Adrenal gland (tissue), 12 donors: ENCODE measurements around the gene SPEM1. TPM values are rescaled to one million over a fixed set of nuclear protein-coding genes. Genes with fewer than 3 reads are reported as not detected.
A peak's percentile ranks its signal among the peaks of the same experiment; 100 is the strongest.

Experiments used
- DNase-seq, 7 donors: peaks; one replicate each; pipeline ENCODE4 v3.0.0-alpha.2; 2019 to 2020
- H3K27ac ChIP-seq, 5 donors: fragments of 200-600 bp; sonication (generic) in 4 of 5; 1 replicate in 3 of 5; 2 replicates in 2 of 5; pipeline versions ENCODE4 v1.5.1 to v1.8.0; 2016 to 2020; ENCODE audit warnings: mild to moderate bottlenecking in 1 of 5
- H3K27me3 ChIP-seq: fragments of 200-600 bp; 2 replicates; pipeline ENCODE4 v1.8.0; 2021
- H3K36me3 ChIP-seq, 2 donors: fragments of 200-600 bp; replicated peaks in 1 of 2; 1 replicate in 1 of 2; 2 replicates in 1 of 2; pipeline versions ENCODE4 v1.5.1 to v1.8.0; 2018 to 2022
- H3K4me1 ChIP-seq, 2 donors: fragments of 200-600 bp; replicated peaks in 1 of 2; 1 replicate in 1 of 2; 2 replicates in 1 of 2; pipeline versions ENCODE4 v1.5.1 to v1.8.0; 2018 to 2021
- H3K4me3 ChIP-seq, 4 donors: fragments of 200-600 bp; sonication (generic) in 3 of 4; one replicate each; pipeline ENCODE4 v1.5.1; 2016 to 2018
- H3K9me3 ChIP-seq, 3 donors: fragments of 200-600 bp; sonication (generic) in 1 of 3; replicated peaks in 1 of 3; 1 replicate in 2 of 3; 2 replicates in 1 of 3; pipeline versions ENCODE4 v1.5.1 to v1.8.0; 2016 to 2021
- POLR2A ChIP-seq, 2 donors: fragments of 450-650 bp; IDR thresholded peaks; one replicate each; pipeline ENCODE4 v1.6.1; 2017; ENCODE audit warnings: antibody characterized with exemption in 2 of 2, mild to moderate bottlenecking in 2 of 2, moderate library complexity in 1 of 2
- WGBS, 4 donors: extraction: QIAGEN DNeasy Blood & Tissue Kit in 2 of 4; methylation state at CpG; one replicate each; pipeline versions ENCODE4 v1.1.5 to v1.1.7; 2013 to 2017; 5-methylcytosine and 5-hydroxymethylcytosine counted together
- intact Hi-C, 2 donors: fragments of 100-400 bp; cut with DNase I; formaldehyde crosslinking; loops; one replicate each; pipeline versions ENCODE4 v1.14.1 to v1.15.0; 2022 to 2023
- polyA plus RNA-seq, 3 donors: library from polyadenylated mRNA; stranded (reverse); fragments of 200-250 nt in 2 of 3; fragments of 350-450 nt in 1 of 3; fragmentation: Illumina TruSeq in 1 of 3; extraction: RNeasy Lipid Tissue Mini Kit (QIAGEN cat#74804) in 1 of 3; gene quantifications; one replicate each; pipeline ENCODE4 v1.2.3, GENCODE V29; 2013 to 2014
- total RNA-seq, 9 donors: library from RNA; depleted of rRNA in 4 of 9; stranded (reverse); fragments of >200 nt in 4 of 9; fragments of 120-200 nt in 1 of 9; fragmentation: NEBNext Ultra II Directional in 1 of 9; extraction: Animal tissue kit (Norgen Biotek cat#: 25700) in 1 of 9; gene quantifications; one replicate each; pipeline versions ENCODE4 v1.1.0 to v1.2.4, GENCODE V29; 2013 to 2023
- TF ChIP-seq, protein P1 (sequence below), 6 experiments: fragments of 450-650 bp in 4 of 6; fragments of 200-600 bp in 2 of 6; sonication (generic) in 1 of 6; IDR thresholded peaks; 1 replicate in 5 of 6; 2 replicates in 1 of 6; pipeline versions ENCODE4 v1.5.1 to v1.8.0; 2016 to 2021; ENCODE audit warnings: antibody characterized with exemption in 6 of 6, mild to moderate bottlenecking in 2 of 6, moderate library complexity in 1 of 6
- donor health status: healthy with polysubstance abuse.
- donor health status: Bipolar disorder and iron deficiency.
- donor health status: DM: yes; HTN: yes; CAD: no.
- donor health status: DM: no; HTN: no; CAD: no.
- donor health status: DM: no; HTN: no; CAD: no.
- donor health status: DM: yes; HTN: yes; CAD: no.

SPEM1 gene
- total and polyA plus RNA-seq, 12 donors: not detected

DNA sequence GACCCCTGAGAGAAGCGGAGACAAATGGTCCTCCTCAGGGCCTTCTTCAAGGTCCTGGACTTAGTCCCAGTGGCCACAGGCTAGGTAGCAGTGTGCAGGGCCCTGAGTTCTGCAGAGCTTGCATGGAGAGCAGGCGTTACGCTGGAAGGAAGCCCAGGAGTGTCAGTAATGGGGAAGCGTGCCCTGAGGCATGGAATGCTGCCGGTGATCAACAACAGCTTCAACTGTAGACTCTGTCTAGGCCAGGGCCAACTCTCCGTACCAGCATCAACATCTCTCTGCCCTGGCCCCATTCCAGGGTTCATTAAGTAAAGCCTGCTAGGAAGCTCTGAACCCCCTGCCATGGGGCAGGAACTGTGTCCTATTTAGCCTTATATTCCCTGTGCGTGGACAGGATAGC, 39.8 kb upstream of the SPEM1 start:
- no peaks in the 10 kb centered on the region for H3K36me3 ChIP-seq

GRCh38 chr17:7380855-7381683, 39.1 kb upstream of the SPEM1 start, which contains the start of gene TNK1:
TSS of gene TNK1 (plus strand) at chr17:7381089. CDS start at chr17:7382927, 1,838 bp downstream.
- peaks cover 6 to 26% of the 10 kb centered on the region in 2 donors for H3K4me1 ChIP-seq
- WGBS, 4 donors: 5 to 11% (median 9%) methylated on average over 21 to 52 of the region's 52 CpGs
- H3K36me3 ChIP-seq: no peaks in the 10 kb centered on the region
- peak within 1 kb of the TSS in 1 of 5 donors; percentile 40 for H3K27ac ChIP-seq
- H3K4me3 ChIP-seq: peak within 1 kb of the TSS in 2 of 4 donors; percentile 8 to 54
- intact Hi-C loops: no loop called here
- peaks cover 6% of the 10 kb centered on the region for H3K27me3 ChIP-seq
- DNase-seq: peak in 2 of 7 donors; percentile 26 to 47
- no peaks in the 10 kb centered on the region for H3K9me3 ChIP-seq
- no peak for TF ChIP-seq POLR2A (IDR thresholded peaks at IDR 0.05)
- TF ChIP-seq, protein P1, sequence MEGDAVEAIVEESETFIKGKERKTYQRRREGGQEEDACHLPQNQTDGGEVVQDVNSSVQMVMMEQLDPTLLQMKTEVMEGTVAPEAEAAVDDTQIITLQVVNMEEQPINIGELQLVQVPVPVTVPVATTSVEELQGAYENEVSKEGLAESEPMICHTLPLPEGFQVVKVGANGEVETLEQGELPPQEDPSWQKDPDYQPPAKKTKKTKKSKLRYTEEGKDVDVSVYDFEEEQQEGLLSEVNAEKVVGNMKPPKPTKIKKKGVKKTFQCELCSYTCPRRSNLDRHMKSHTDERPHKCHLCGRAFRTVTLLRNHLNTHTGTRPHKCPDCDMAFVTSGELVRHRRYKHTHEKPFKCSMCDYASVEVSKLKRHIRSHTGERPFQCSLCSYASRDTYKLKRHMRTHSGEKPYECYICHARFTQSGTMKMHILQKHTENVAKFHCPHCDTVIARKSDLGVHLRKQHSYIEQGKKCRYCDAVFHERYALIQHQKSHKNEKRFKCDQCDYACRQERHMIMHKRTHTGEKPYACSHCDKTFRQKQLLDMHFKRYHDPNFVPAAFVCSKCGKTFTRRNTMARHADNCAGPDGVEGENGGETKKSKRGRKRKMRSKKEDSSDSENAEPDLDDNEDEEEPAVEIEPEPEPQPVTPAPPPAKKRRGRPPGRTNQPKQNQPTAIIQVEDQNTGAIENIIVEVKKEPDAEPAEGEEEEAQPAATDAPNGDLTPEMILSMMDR (IDR thresholded peaks at IDR 0.05): no peak

More for the DNA sequence above, 39.8 kb upstream of the SPEM1 start:
- DNase-seq: peak in 6 of 7 donors; percentile 46 to 79 (median 72)
- no peak for TF ChIP-seq POLR2A (IDR thresholded peaks at IDR 0.05)
- TF ChIP-seq, protein P1 (IDR thresholded peaks at IDR 0.05): no peak
- Histone ChIP-seq H3K27ac (peak overlapping the region in 1 of 5 donors; percentile 40), H3K4me1 (peaks cover 6 to 26% of the 10 kb centered on the region in 2 donors), H3K4me3 (peak overlapping the region in 1 of 4 donors; percentile 54), H3K9me3 (no peaks in the 10 kb centered on the region), H3K27me3 (peaks cover 6% of the 10 kb centered on the region)
- intact Hi-C loops: no loop called here
- WGBS, 4 donors: 20 to 23% (median 21%) methylated on average over 2 to 7 of the region's 7 CpGs

DNA sequence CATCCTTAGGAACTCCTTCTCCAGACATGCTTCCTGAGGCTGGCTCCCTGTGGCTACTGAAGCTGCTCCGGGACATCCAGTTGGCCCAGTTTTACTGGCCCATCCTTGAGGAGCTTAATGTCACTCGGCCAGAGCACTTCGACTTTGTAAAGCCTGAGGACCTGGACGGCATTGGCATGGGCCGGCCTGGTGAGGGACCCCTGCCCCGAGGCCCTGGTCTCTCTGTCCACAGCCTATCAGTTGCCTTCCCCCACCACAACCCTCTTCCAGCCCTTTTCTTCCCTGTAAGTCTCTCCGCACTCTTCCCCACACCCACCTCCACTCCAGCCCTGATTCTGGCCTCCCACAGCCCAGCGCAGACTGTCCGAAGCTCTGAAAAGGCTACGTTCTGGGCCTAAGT, 37.2 kb upstream of the SPEM1 start:
- Histone ChIP-seq H3K36me3 (no peaks in the 10 kb centered on the region), H3K27me3 (peaks cover 6% of the 10 kb centered on the region), H3K4me1 (peaks cover 6 to 26% of the 10 kb centered on the region in 2 donors), H3K4me3 (no peak overlapping the region), H3K27ac (no peak overlapping the region), H3K9me3 (no peaks in the 10 kb centered on the region)
- intact Hi-C loops: no loop called here
- TF ChIP-seq, protein P1 (IDR thresholded peaks at IDR 0.05): no peak
- no peak for TF ChIP-seq POLR2A (IDR thresholded peaks at IDR 0.05)
- DNase-seq: no peak
- WGBS, 4 donors: 85 to 92% (median 89%) methylated on average over 10 of the region's 10 CpGs

DNA sequence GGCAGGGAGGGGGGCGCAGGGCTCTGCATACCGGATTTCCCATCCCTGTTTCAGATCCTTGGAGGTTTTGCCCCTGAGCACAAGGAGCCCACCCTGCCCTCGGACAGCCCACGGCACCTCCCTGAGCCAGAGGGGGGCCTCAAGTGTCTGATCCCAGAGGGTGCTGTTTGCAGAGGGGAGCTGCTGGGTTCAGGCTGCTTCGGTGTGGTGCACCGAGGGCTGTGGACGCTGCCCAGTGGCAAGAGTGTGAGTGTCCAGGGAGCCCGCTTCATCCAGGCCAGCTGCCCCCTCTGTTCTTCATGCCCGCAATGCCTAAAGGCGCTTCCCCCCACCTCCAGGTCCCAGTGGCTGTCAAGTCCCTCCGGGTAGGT, 36.8 kb upstream of the SPEM1 start:
- intact Hi-C loops: no loop called here
- Histone ChIP-seq H3K4me1 (peaks cover 6 to 26% of the 10 kb centered on the region in 2 donors), H3K4me3 (peak overlapping the region in 2 of 4 donors; percentile 19 to 49), H3K27ac (no peak overlapping the region), H3K9me3 (no peaks in the 10 kb centered on the region), H3K27me3 (peaks cover 6% of the 10 kb centered on the region), H3K36me3 (no peaks in the 10 kb centered on the region)
- DNase-seq: no peak
- TF ChIP-seq, protein P1 (IDR thresholded peaks at IDR 0.05): no peak
- TF ChIP-seq POLR2A (IDR thresholded peaks at IDR 0.05): no peak
- WGBS, 4 donors: 53 to 83% (median 77%) methylated on average over 2 to 11 of the region's 11 CpGs; no CpG with 5 or more reads in 1 of the 4 donors
